ENCODE results near the gene BPIFB6. TPM values are rescaled to one million over a fixed set of nuclear protein-coding genes. Genes with fewer than 3 reads are reported as not detected.
A peak's percentile ranks its signal among the peaks of the same experiment; 100 is the strongest.

BPIFB6 gene, protein sequence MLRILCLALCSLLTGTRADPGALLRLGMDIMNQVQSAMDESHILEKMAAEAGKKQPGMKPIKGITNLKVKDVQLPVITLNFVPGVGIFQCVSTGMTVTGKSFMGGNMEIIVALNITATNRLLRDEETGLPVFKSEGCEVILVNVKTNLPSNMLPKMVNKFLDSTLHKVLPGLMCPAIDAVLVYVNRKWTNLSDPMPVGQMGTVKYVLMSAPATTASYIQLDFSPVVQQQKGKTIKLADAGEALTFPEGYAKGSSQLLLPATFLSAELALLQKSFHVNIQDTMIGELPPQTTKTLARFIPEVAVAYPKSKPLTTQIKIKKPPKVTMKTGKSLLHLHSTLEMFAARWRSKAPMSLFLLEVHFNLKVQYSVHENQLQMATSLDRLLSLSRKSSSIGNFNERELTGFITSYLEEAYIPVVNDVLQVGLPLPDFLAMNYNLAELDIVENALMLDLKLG
- total RNA-seq (2013; cell fraction: nucleolus; rRNA removed), result not detected in 2 replicates
- total RNA-seq (2014; rRNA removed) (not detected in 2 replicates), total RNA-seq (2014; rRNA removed; fragmentation: Illumina TruSeq; extraction: Trizol) (not detected in 2 replicates), total RNA-seq (2021) (not detected in 2 replicates), polyA plus RNA-seq (2011; rRNA removed) (not detected in 2 replicates), polyA plus RNA-seq (2014; fragmentation: Illumina TruSeq; extraction: Trizol) (not detected in 2 replicates), polyA plus RNA-seq (2014; fragmentation: Nextera tagmentation; extraction: Ambion mirVana) (not detected), polyA plus RNA-seq (2014; rRNA removed) (not detected in 2 replicates), polyA plus RNA-seq (2016; fragmentation: Nextera tagmentation; extraction: Ambion mirVana) (not detected), polyA minus RNA-seq (2011; rRNA and poly(A)+ RNA removed) (not detected in 2 replicates), Bru-seq, nascent RNA (not detected), BruChase-seq, experiment 1, labeled RNA remaining after a 6-hour chase (not detected), BruChase-seq, experiment 2, labeled RNA remaining after a 2-hour chase (percentile 7 among the genes with signal in this experiment)
- polyA plus RNA-seq (2011; ENCODE audit: low read depth), result not detected
- not detected in 2 replicates for polyA plus RNA-seq (2011; cell fraction: cytosol; rRNA removed)
- not detected in 2 replicates for polyA plus RNA-seq (2011; cell fraction: nucleus; rRNA removed)
- not detected in 2 replicates for polyA plus RNA-seq (2012)
- not detected in 2 replicates for polyA minus RNA-seq (2011; cell fraction: cytosol; rRNA and poly(A)+ RNA removed)
- polyA minus RNA-seq (2011; cell fraction: nucleus; rRNA and poly(A)+ RNA removed), result not detected in 2 replicates
- long read RNA-seq, experiment 1, result 0 reads
- long read RNA-seq, experiment 2, result 0 reads

DNA sequence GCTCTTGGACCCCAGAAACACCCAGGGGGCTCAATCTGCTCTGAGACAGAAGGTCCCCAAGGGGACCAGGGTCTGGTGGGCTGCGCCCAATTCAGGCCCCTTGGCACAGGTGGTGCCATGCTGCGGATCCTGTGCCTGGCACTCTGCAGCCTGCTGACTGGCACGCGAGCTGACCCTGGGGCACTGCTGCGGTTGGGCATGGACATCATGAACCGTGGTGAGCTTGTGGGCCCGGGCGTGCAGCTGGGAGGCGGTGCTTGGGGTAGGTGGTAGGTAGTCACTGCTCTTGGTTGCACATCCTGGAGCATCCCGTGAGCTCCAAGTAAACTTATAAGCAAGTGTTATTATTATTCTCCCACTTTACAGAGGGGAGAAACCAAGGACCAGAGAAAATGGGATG, at the start of gene BPIFB6:
Gene BPIFB6, plus strand, starts transcription at position 118 of the 400 bp plus-strand sequence. Its CDS starts 0 bp downstream, at position 118.
- RAD21 ChIA-PET (ENCODE audit: unreplicated experiment), result no interaction called here
- H3K36me3 ChIP-seq (ENCODE audit: control insufficient read depth in 2 of 2, insufficient read depth in 2 of 2, low read length in 1 of 2), result no peaks in the 10 kb centered on the region
- no peaks in the 10 kb centered on the region for H3K79me2 ChIP-seq (ENCODE audit: control insufficient read depth, insufficient read depth, low read length)
- CTCF ChIA-PET, result interaction anchor here (0.9 kb wide), 1 partner anchor 9 kb away, joined by 3 read pairs; no protein-coding TSS in a partner anchor
- H3K4me1 ChIP-seq (ENCODE audit: control insufficient read depth, insufficient read depth, low read length), result no peaks in the 10 kb centered on the region
- BruUV-seq (replicated peaks), result no TSS peak
- H3K4me3 ChIP-seq, result no peak within 1 kb of the TSS
- H3K9me3 ChIP-seq (replicated peaks; ENCODE audit: control insufficient read depth, insufficient read depth, low read length), result no peaks in the 10 kb centered on the region
- DNase-seq (ENCODE audit: low read depth, low spot score), result no peak
- TF ChIP-seq BMI1 (IDR thresholded peaks at IDR 0.05; ENCODE audit: borderline replicate concordance) (no peak), KDM1A (IDR thresholded peaks at IDR 0.05; ENCODE audit: borderline replicate concordance) (no peak), JUND (IDR thresholded peaks at IDR 0.05; ENCODE audit: low read depth, low read length) (no peak), MTA2 (IDR thresholded peaks at IDR 0.05; ENCODE audit: low read depth) (no peak), NR2C2 (IDR thresholded peaks at IDR 0.05; ENCODE audit: borderline replicate concordance, control insufficient read depth, insufficient read length, low read depth) (no peak)
- TF ChIP-seq, protein P1, sequence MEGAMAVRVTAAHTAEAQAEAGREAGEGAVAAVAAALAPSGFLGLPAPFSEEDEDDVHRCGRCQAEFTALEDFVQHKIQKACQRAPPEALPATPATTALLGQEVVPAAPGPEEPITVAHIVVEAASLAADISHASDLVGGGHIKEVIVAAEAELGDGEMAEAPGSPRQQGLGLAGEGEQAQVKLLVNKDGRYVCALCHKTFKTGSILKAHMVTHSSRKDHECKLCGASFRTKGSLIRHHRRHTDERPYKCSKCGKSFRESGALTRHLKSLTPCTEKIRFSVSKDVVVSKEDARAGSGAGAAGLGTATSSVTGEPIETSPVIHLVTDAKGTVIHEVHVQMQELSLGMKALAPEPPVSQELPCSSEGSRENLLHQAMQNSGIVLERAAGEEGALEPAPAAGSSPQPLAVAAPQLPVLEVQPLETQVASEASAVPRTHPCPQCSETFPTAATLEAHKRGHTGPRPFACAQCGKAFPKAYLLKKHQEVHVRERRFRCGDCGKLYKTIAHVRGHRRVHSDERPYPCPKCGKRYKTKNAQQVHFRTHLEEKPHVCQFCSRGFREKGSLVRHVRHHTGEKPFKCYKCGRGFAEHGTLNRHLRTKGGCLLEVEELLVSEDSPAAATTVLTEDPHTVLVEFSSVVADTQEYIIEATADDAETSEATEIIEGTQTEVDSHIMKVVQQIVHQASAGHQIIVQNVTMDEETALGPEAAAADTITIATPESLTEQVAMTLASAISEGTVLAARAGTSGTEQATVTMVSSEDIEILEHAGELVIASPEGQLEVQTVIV (IDR thresholded peaks at IDR 0.05; ENCODE audit: borderline replicate concordance, partially characterized antibody), result no peak
- in situ Hi-C loops (cut with MboI), result no loop called here
- FAIRE-seq, result no peak
- 48% methylated on average over 10 of the region's 10 CpGs for WGBS (ENCODE audit: insufficient coverage, insufficient replicate concordance, low lambda C conversion rate, missing lambda C conversion rate)
- no peaks in the 10 kb centered on the region for H4K20me1 ChIP-seq (ENCODE audit: control insufficient read depth, insufficient read depth)
- ATAC-seq, result no peak
- SMC1A ChIA-PET (ENCODE audit: uncharacterized antibody, unreplicated experiment), result no interaction called here
- H3K27ac ChIP-seq (ENCODE audit: control insufficient read depth, insufficient read depth), result no peak within 1 kb of the TSS
- H3K4me2 ChIP-seq (ENCODE audit: control insufficient read depth, insufficient read depth), result no peak within 1 kb of the TSS
- POLR2A ChIA-PET, result no interaction called here
- H2AFZ ChIP-seq (ENCODE audit: control insufficient read depth, low read depth, low read length), result no peak within 1 kb of the TSS
- H3K27me3 ChIP-seq (replicated peaks in 1 of 2; ENCODE audit: control insufficient read depth in 2 of 2, insufficient read depth in 2 of 2, low read length in 1 of 2), result peaks cover 0 to 1% of the 10 kb centered on the region in 2 experiments; a peak in 1 of 4 replicates
- no peak within 1 kb of the TSS for H3K9ac ChIP-seq (ENCODE audit: control insufficient read depth, insufficient read depth, low read length)
- intact Hi-C loops (cut with micrococcal nuclease; ENCODE audit: unreplicated experiment), result no loop called here

All from GM12878 (cell line).